Mammary epithelial cell (primary cell): Measurements from ENCODE around the gene DPP9.

Experiments
- CTCF ChIP-seq, 2 donors: IDR thresholded peaks in 1 of 2; conservative IDR thresholded peaks in 1 of 2; 2 replicates each; pipeline ENCODE4 v1.5.1; 2011 to 2012; ENCODE audit warnings: inconsistent platforms in 2 of 2, low read length in 2 of 2, mild to moderate bottlenecking in 2 of 2, control low read depth in 1 of 2, low read depth in 1 of 2; ENCODE audit not compliant: insufficient read depth in 1 of 2; ENCODE audit errors: extremely low read depth in 1 of 2
- EZH2 ChIP-seq: IDR thresholded peaks from 2 replicates; pipeline ENCODE4 v1.6.1; 2012; ENCODE audit warnings: low read length, inconsistent platforms, borderline replicate concordance

- TF ChIP-seq CTCF (conservative IDR thresholded peaks at IDR 0.05 in 1 of 2, IDR thresholded peaks at IDR 0.05 in 1 of 2; ENCODE audit: extremely low read depth in 1 of 2, insufficient read depth in 1 of 2, low read depth in 1 of 2, low read length in 2 of 2): no peak
- TF ChIP-seq EZH2: no peak
Observed at GRCh38 chr19:4641132-4641531, 82.5 kb downstream of the DPP9 start.
